H1 (cell line): ENCODE measurements around the gene TRIM22. TPM values are rescaled to one million over a fixed set of nuclear protein-coding genes. Genes with fewer than 3 reads are reported as not detected.

Experiments
- CTCF ChIA-PET: fragments of 300-600 bp; sonication (Branson Sonifier 250); formaldehyde crosslinking; loops from one replicate; lab custom pipeline; 2021; ENCODE audit not compliant: partially characterized antibody; lab: Charles Lee
- POLR2A ChIA-PET: fragments of 300-600 bp; sonication (Branson Sonifier 250); formaldehyde crosslinking; loops from one replicate; lab custom pipeline; 2021; ENCODE audit warnings: inconsistent platforms; ENCODE audit not compliant: partially characterized antibody; lab: Charles Lee
- DNase-seq, 2 experiments: peaks; one replicate each; pipeline versions ENCODE4 v3.0.0 to v3.0.0-alpha.2; 2010 to 2022; ENCODE audit warnings: low spot score in 2 of 2, low read depth in 1 of 2, mixed read lengths in 1 of 2
- FAIRE-seq: peaks from 2 replicates; lab custom pipeline; 2011; peaks lifted over from hg19 to GRCh38; lab: Jason Lieb, UNC
- H2AFZ ChIP-seq: 2 replicates; pipeline ENCODE4 v1.8.1; 2012; ENCODE audit warnings: low read length, inconsistent platforms
- H2AK5ac ChIP-seq: 2 replicates; pipeline ENCODE4 v1.6.1; 2013; ENCODE audit warnings: low read depth, low read length
- H2BK120ac ChIP-seq: replicated peaks from 2 replicates; pipeline ENCODE3; 2013; ENCODE audit warnings: low read depth, low read length, inconsistent platforms
- H2BK12ac ChIP-seq: 2 replicates; pipeline ENCODE4 v1.6.1; 2013; ENCODE audit warnings: low read depth, low read length
- H2BK15ac ChIP-seq: 2 replicates; pipeline ENCODE4 v1.6.1; 2013; ENCODE audit warnings: low read length
- H2BK20ac ChIP-seq: 2 replicates; pipeline ENCODE4 v1.6.1; 2013; ENCODE audit warnings: low read length
- H2BK5ac ChIP-seq: 2 replicates; pipeline ENCODE4 v1.6.1; 2013; ENCODE audit warnings: low read depth, low read length
- H3K14ac ChIP-seq: 2 replicates; pipeline ENCODE4 v1.6.1; 2013; ENCODE audit warnings: inconsistent platforms; ENCODE audit not compliant: insufficient read length
- H3K18ac ChIP-seq: 2 replicates; pipeline ENCODE4 v1.6.1; 2013; ENCODE audit warnings: low read length; ENCODE audit errors: extremely low read depth
- H3K23ac ChIP-seq: 2 replicates; pipeline ENCODE4 v1.6.1; 2013; ENCODE audit warnings: inconsistent platforms; ENCODE audit not compliant: insufficient read length
- H3K23me2 ChIP-seq: 2 replicates; pipeline ENCODE4 v1.6.1; 2013; ENCODE audit warnings: low read depth, low read length
- H3K27ac ChIP-seq: 2 replicates; pipeline ENCODE4 v1.6.1; 2011; ENCODE audit warnings: low read depth, low read length, inconsistent platforms
- H3K27me3 ChIP-seq, 4 experiments: replicated peaks in 1 of 4; 1 replicate in 1 of 4; 2 replicates in 3 of 4; pipeline versions ENCODE4 v1.6.1 to v1.8.1; 2011 to 2013; ENCODE audit warnings: low read length in 3 of 4, mild to moderate bottlenecking in 3 of 4, inconsistent platforms in 2 of 4, mixed read lengths in 2 of 4, moderate library complexity in 1 of 4; ENCODE audit not compliant: control insufficient read depth in 3 of 4, insufficient read depth in 3 of 4; ENCODE audit errors: extremely low read depth in 1 of 4
- H3K36me3 ChIP-seq, 4 experiments: 2 replicates each; pipeline versions ENCODE4 v1.6.1 to v1.8.1; 2011 to 2013; ENCODE audit warnings: mild to moderate bottlenecking in 4 of 4, low read length in 3 of 4, moderate library complexity in 2 of 4, control low read depth in 1 of 4, inconsistent platforms in 1 of 4; ENCODE audit not compliant: insufficient read depth in 4 of 4, control insufficient read depth in 2 of 4
- H3K4ac ChIP-seq: replicated peaks from 2 replicates; pipeline ENCODE3; 2013; ENCODE audit warnings: low read length, low read depth, mixed read lengths, inconsistent platforms; ENCODE audit not compliant: insufficient read length
- H3K4me1 ChIP-seq, 4 experiments: replicated peaks in 1 of 4; 1 replicate in 1 of 4; 2 replicates in 3 of 4; pipeline versions ENCODE4 v1.6.1 to v1.8.1; 2011 to 2013; ENCODE audit warnings: low read length in 3 of 4, inconsistent platforms in 2 of 4, mixed read lengths in 1 of 4; ENCODE audit not compliant: insufficient read depth in 4 of 4, control insufficient read depth in 3 of 4
- H3K4me2 ChIP-seq, 2 experiments: 2 replicates each; pipeline versions ENCODE4 v1.6.1 to v1.8.1; 2011 to 2013; ENCODE audit warnings: low read depth in 2 of 2, low read length in 2 of 2, control low read depth in 1 of 2, inconsistent platforms in 1 of 2, mild to moderate bottlenecking in 1 of 2; ENCODE audit not compliant: insufficient read depth in 1 of 2
- H3K4me3 ChIP-seq, 4 experiments: fragments of 200-600, 300-600 bp in 1 of 4; sonication (generic), shearing (Covaris generic), sonication (Bioruptor Twin) in 1 of 4; 2 replicates each; pipeline versions ENCODE4 v1.5.1 to v1.8.1; 2011 to 2016; ENCODE audit warnings: low read length in 4 of 4, low read depth in 3 of 4, control low read depth in 2 of 4, inconsistent platforms in 2 of 4, mild to moderate bottlenecking in 2 of 4, mixed read lengths in 1 of 4, moderate library complexity in 1 of 4; ENCODE audit not compliant: insufficient read depth in 2 of 4; ENCODE audit errors: extremely low read depth in 1 of 4
- H3K56ac ChIP-seq: replicated peaks from 2 replicates; pipeline ENCODE3; 2013; ENCODE audit warnings: low read depth, mild to moderate bottlenecking, mixed read lengths, low read length, inconsistent platforms; ENCODE audit not compliant: insufficient read length
- H3K79me1 ChIP-seq: 2 replicates; pipeline ENCODE4 v1.6.1; 2013; ENCODE audit warnings: low read depth, low read length, control low read depth
- H3K79me2 ChIP-seq, 2 experiments: 2 replicates each; pipeline versions ENCODE4 v1.6.1 to v1.8.1; 2012 to 2013; ENCODE audit warnings: low read length in 2 of 2, mild to moderate bottlenecking in 2 of 2, inconsistent platforms in 1 of 2; ENCODE audit not compliant: insufficient read depth in 2 of 2, control insufficient read depth in 1 of 2
- H3K9ac ChIP-seq, 4 experiments: replicated peaks in 1 of 4; 1 replicate in 1 of 4; 2 replicates in 3 of 4; pipeline versions ENCODE4 v1.6.1 to v1.8.1; 2011 to 2013; ENCODE audit warnings: low read depth in 3 of 4, low read length in 3 of 4, control low read depth in 2 of 4, mild to moderate bottlenecking in 2 of 4, moderate library complexity in 2 of 4, inconsistent platforms in 1 of 4; ENCODE audit errors: extremely low read depth in 1 of 4
- H3K9me3 ChIP-seq, 2 experiments: 2 replicates each; pipeline versions ENCODE4 v1.6.1 to v1.8.1; 2012 to 2013; ENCODE audit warnings: mild to moderate bottlenecking in 2 of 2, moderate library complexity in 2 of 2, control low read depth in 1 of 2, inconsistent platforms in 1 of 2, low read depth in 1 of 2, low read length in 1 of 2, mixed read lengths in 1 of 2; ENCODE audit not compliant: insufficient read depth in 2 of 2
- H4K20me1 ChIP-seq, 2 experiments: replicated peaks in 1 of 2; 2 replicates each; pipeline versions ENCODE3 to v1.8.1; 2011 to 2013; ENCODE audit warnings: inconsistent platforms in 2 of 2, low read length in 2 of 2, mild to moderate bottlenecking in 1 of 2; ENCODE audit not compliant: insufficient read depth in 2 of 2, control insufficient read depth in 1 of 2
- H4K5ac ChIP-seq: 2 replicates; pipeline ENCODE4 v1.6.1; 2013; ENCODE audit warnings: low read length, low read depth, mixed read lengths, inconsistent platforms; ENCODE audit not compliant: insufficient read length
- H4K8ac ChIP-seq: 2 replicates; pipeline ENCODE4 v1.8.0; 2013; ENCODE audit warnings: mild to moderate bottlenecking, moderate library complexity, low read length, inconsistent platforms; ENCODE audit not compliant: insufficient read depth; ENCODE audit errors: extremely low read depth
- H4K91ac ChIP-seq: replicated peaks from 2 replicates; pipeline ENCODE3; 2013; ENCODE audit warnings: low read length, mixed read lengths, inconsistent platforms; ENCODE audit not compliant: insufficient read length
- ASH2L ChIP-seq: fragments of 200-600, 300-600 bp; sonication (generic); IDR thresholded peaks from one replicate; pipeline ENCODE4 v1.7.1; 2017; ENCODE audit warnings: low read length
- ATF3 ChIP-seq: IDR thresholded peaks from 2 replicates; pipeline ENCODE4 v1.6.1; 2011; ENCODE audit warnings: low read depth, mild to moderate bottlenecking, low read length; ENCODE audit not compliant: insufficient read depth
- CHD1 ChIP-seq: IDR thresholded peaks from 2 replicates; pipeline ENCODE4 v1.6.1; 2012; ENCODE audit warnings: low read depth, low read length, improper control_type of control experiment
- GABPA ChIP-seq: IDR thresholded peaks from 2 replicates; pipeline ENCODE4 v1.6.1; 2011; ENCODE audit warnings: mild to moderate bottlenecking, low read length, moderate library complexity, borderline replicate concordance; ENCODE audit not compliant: insufficient read depth
- KDM4A ChIP-seq: IDR thresholded peaks from one replicate; pipeline ENCODE4 v1.7.1; 2012; ENCODE audit warnings: low read depth, mild to moderate bottlenecking, moderate library complexity, low read length, inconsistent platforms; ENCODE audit not compliant: severe bottlenecking
- NANOG ChIP-seq: IDR thresholded peaks from 2 replicates; pipeline ENCODE4 v1.6.1; 2011; ENCODE audit warnings: low read length, low read depth, mild to moderate bottlenecking, inconsistent platforms; ENCODE audit not compliant: insufficient read depth, poor library complexity, severe bottlenecking
- POU5F1 ChIP-seq: IDR thresholded peaks from 2 replicates; pipeline ENCODE4 v1.6.1; 2011; ENCODE audit warnings: low read depth, mild to moderate bottlenecking, low read length, moderate library complexity
- RAD21 ChIP-seq, 2 experiments: IDR thresholded peaks in 1 of 2; conservative IDR thresholded peaks in 1 of 2; 2 replicates each; pipeline ENCODE4 v1.6.1; 2011; ENCODE audit warnings: low read depth in 2 of 2, low read length in 2 of 2, improper control_type of control experiment in 1 of 2, inconsistent platforms in 1 of 2, mild to moderate bottlenecking in 1 of 2, moderate library complexity in 1 of 2
- SIRT6 ChIP-seq: IDR thresholded peaks from one replicate; pipeline ENCODE4 v1.7.1; 2012; ENCODE audit warnings: low read length, inconsistent platforms
- SUZ12 ChIP-seq: fragments of 200-600 bp; sonication (generic); IDR thresholded peaks from 2 replicates; pipeline ENCODE4 v1.6.1; 2012; ENCODE audit warnings: mild to moderate bottlenecking, inconsistent platforms, low read length, moderate library complexity, mixed read lengths
- USF2 ChIP-seq: IDR thresholded peaks from 2 replicates; pipeline ENCODE4 v1.6.1; 2011; ENCODE audit warnings: low read length, improper control_type of control experiment
- YY1 ChIP-seq: IDR thresholded peaks from 2 replicates; pipeline ENCODE4 v1.6.1; 2011; ENCODE audit warnings: low read depth, mild to moderate bottlenecking, low read length
- WGBS, 2 experiments: shearing (Covaris generic) in 1 of 2; methylation state at CpG; one replicate each; pipeline versions ENCODE4 v1.1.6 to v1.1.7; 2013 to 2015; ENCODE audit warnings: low lambda C conversion rate in 2 of 2, mixed read lengths in 2 of 2, inconsistent platforms in 1 of 2, low coverage in 1 of 2, missing lambda C conversion rate in 1 of 2; ENCODE audit not compliant: insufficient replicate concordance in 2 of 2, insufficient coverage in 1 of 2, insufficient read length in 1 of 2; ENCODE audit errors: extremely low coverage in 1 of 2, missing lambda C conversion rate in 1 of 2; 5-methylcytosine and 5-hydroxymethylcytosine counted together
- polyA plus RNA-seq, 7 experiments: library from polyadenylated mRNA; depleted of rRNA in 3 of 7; stranded (reverse) in 5 of 7; unstranded in 2 of 7; fragments of >200 nt in 5 of 7; fragments of 200-250 nt in 2 of 7; gene quantifications; 1 replicate in 5 of 7; 2 replicates in 1 of 7; 4 replicates in 1 of 7; pipeline versions ENCODE4 v1.2.1 to v1.2.3, GENCODE V29; 2011 to 2013; ENCODE audit warnings: missing spikeins in 2 of 7, mixed read lengths in 2 of 7
- total RNA-seq: library from RNA; stranded (reverse); fragmentation: NEBNext Ultra II Directional; extraction: Animal tissue kit (Norgen Biotek cat#: 25700); gene quantifications from 2 replicates; pipeline ENCODE4 v1.2.1, GENCODE V29; 2021

TRIM22 gene
- total and polyA plus RNA-seq, 2 of the 8 experiments (the other 6 are each of a cell fraction or from before 2014, with no cell fraction given): 56.0 to 82.7 TPM

- no peak overlapping the region for H3K4me2 ChIP-seq
- H3K18ac ChIP-seq: no peak overlapping the region
- H3K56ac ChIP-seq: no peak overlapping the region
- no peak for TF ChIP-seq ASH2L
- TF ChIP-seq RAD21 (IDR thresholded peaks at IDR 0.05 in 1 of 2, conservative IDR thresholded peaks at IDR 0.05 in 1 of 2; ENCODE audit: low read depth in 2 of 2, low read length in 2 of 2): no peak
- TF ChIP-seq NANOG: no peak
- TF ChIP-seq KDM4A: no peak
- TF ChIP-seq YY1: no peak
- TF ChIP-seq USF2: no peak
- TF ChIP-seq POU5F1: no peak
- TF ChIP-seq GABPA: no peak
- TF ChIP-seq CHD1: no peak
- no peak for TF ChIP-seq SIRT6
- TF ChIP-seq ATF3: no peak
- no peak for TF ChIP-seq SUZ12
- H4K5ac ChIP-seq: no peak overlapping the region
- no peaks in the 10 kb centered on the region for H3K79me1 ChIP-seq
- no peak for FAIRE-seq
- H4K91ac ChIP-seq: no peak overlapping the region
- H3K23me2 ChIP-seq: no peaks in the 10 kb centered on the region
- H4K8ac ChIP-seq: no peak overlapping the region
- H3K4ac ChIP-seq: no peak overlapping the region
- no peak overlapping the region for H2AK5ac ChIP-seq
- H3K36me3 ChIP-seq: peaks cover 4 to 64% (median 39%) of the 10 kb centered on the region in 4 experiments
- no peak overlapping the region for H3K14ac ChIP-seq
- H2AFZ ChIP-seq: no peak overlapping the region
- peaks cover 0 to under 1% of the 10 kb centered on the region in 2 experiments for H4K20me1 ChIP-seq
- no peak overlapping the region for H2BK12ac ChIP-seq
- 60 to 100% methylated on average over 1 to 3 of the region's 3 CpGs for WGBS, 2 experiments
- no peak overlapping the region for H3K9ac ChIP-seq
- H2BK15ac ChIP-seq: no peak overlapping the region
- POLR2A ChIA-PET: interaction anchor here (1.4 kb wide), 1 partner anchor 16 kb away, joined by 5 read pairs; the partner anchor contains the start of gene TRIM5
- H3K23ac ChIP-seq: no peak overlapping the region
- H3K27ac ChIP-seq: no peak overlapping the region
- H2BK120ac ChIP-seq: no peak overlapping the region
- H3K4me1 ChIP-seq: no peaks in the 10 kb centered on the region
- no peaks in the 10 kb centered on the region; a peak in 1 of 4 replicates for H3K79me2 ChIP-seq
- no peaks in the 10 kb centered on the region for H3K27me3 ChIP-seq
- no peak for DNase-seq
- H2BK5ac ChIP-seq: no peak overlapping the region
- CTCF ChIA-PET: interaction anchor here (1.1 to 3.9 kb wide), 3 partner anchors 11 to 88 kb away, joined by 3 to 17 read pairs (median 5); partner anchors contain the start of gene TRIM5
- H3K4me3 ChIP-seq: no peak overlapping the region
- H2BK20ac ChIP-seq: no peak overlapping the region
- H3K9me3 ChIP-seq: no peaks in the 10 kb centered on the region
Measured at GRCh38 chr11:5701055-5701577, 11.5 kb downstream of the TRIM22 start.
